Measurements from ENCODE around the gene BTBD6.

DNA sequence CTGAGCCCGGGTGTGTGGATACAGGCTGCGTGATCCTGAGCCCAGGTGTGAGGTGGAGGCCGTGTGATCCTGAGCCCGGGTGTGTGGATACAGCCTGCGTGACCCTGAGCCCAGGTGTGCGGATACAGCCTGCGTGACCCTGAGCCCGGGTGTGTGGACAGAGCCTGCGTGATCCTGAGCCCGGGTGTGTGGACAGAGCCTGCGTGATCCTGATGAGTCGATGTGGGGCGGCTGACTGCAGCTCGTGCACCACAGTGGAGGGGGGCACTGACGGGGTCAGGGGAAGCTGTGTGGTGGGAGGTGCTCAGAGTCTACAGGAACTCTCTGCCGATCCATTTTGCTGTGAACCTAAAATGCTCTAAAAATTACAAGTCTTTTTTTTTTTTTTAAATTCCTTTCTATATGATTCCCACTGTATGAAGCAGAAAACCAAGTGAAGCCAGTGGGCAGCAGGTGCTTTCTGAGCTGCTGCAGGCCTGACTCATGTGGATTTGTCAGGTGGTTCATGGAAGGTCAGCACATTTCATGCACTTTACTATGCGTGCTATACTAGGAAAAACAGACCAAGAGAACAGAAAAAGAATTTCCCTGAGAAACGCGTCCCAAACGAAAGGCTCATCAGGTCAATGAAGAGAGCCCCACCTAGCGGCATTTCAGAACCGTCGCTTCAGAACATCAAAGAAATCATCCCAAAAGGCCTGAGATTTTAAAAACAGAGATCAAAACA lies 33.2 kb downstream of the BTBD6 start:
- TF ChIP-seq POLR2AphosphoS5 (IDR thresholded peaks at IDR 0.05; ENCODE audit: low read depth, low read length) (no peak), TAF1 (IDR thresholded peaks at IDR 0.05; ENCODE audit: borderline replicate concordance, insufficient read depth, low read length) (no peak), SIN3A (IDR thresholded peaks at IDR 0.05; ENCODE audit: borderline replicate concordance, insufficient read depth, low read length) (no peak), FOXP2 (optimal IDR thresholded peaks at IDR 0.05; ENCODE audit: borderline replicate concordance, extremely low read depth, extremely low read length, insufficient read depth) (no peak)
- TF ChIP-seq, protein P1, sequence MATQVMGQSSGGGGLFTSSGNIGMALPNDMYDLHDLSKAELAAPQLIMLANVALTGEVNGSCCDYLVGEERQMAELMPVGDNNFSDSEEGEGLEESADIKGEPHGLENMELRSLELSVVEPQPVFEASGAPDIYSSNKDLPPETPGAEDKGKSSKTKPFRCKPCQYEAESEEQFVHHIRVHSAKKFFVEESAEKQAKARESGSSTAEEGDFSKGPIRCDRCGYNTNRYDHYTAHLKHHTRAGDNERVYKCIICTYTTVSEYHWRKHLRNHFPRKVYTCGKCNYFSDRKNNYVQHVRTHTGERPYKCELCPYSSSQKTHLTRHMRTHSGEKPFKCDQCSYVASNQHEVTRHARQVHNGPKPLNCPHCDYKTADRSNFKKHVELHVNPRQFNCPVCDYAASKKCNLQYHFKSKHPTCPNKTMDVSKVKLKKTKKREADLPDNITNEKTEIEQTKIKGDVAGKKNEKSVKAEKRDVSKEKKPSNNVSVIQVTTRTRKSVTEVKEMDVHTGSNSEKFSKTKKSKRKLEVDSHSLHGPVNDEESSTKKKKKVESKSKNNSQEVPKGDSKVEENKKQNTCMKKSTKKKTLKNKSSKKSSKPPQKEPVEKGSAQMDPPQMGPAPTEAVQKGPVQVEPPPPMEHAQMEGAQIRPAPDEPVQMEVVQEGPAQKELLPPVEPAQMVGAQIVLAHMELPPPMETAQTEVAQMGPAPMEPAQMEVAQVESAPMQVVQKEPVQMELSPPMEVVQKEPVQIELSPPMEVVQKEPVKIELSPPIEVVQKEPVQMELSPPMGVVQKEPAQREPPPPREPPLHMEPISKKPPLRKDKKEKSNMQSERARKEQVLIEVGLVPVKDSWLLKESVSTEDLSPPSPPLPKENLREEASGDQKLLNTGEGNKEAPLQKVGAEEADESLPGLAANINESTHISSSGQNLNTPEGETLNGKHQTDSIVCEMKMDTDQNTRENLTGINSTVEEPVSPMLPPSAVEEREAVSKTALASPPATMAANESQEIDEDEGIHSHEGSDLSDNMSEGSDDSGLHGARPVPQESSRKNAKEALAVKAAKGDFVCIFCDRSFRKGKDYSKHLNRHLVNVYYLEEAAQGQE (IDR thresholded peaks at IDR 0.05; ENCODE audit: insufficient read depth in 1 of 2, low read depth in 2 of 2, low read length in 2 of 2): no peak
